ENCODE data around the gene SRRM2. TPM values are rescaled to one million over a fixed set of nuclear protein-coding genes. Genes with fewer than 3 reads are reported as not detected.
A peak's percentile ranks its signal among the peaks of the same experiment; 100 is the strongest.

Gene SRRM2
- polyA plus RNA-seq, 10 donors = 351 to 593 (median 450) TPM

GRCh38 chr16:2755158-2755557 lies 2.7 kb downstream of the SRRM2 start:
- DNase-seq = no peak

DNA sequence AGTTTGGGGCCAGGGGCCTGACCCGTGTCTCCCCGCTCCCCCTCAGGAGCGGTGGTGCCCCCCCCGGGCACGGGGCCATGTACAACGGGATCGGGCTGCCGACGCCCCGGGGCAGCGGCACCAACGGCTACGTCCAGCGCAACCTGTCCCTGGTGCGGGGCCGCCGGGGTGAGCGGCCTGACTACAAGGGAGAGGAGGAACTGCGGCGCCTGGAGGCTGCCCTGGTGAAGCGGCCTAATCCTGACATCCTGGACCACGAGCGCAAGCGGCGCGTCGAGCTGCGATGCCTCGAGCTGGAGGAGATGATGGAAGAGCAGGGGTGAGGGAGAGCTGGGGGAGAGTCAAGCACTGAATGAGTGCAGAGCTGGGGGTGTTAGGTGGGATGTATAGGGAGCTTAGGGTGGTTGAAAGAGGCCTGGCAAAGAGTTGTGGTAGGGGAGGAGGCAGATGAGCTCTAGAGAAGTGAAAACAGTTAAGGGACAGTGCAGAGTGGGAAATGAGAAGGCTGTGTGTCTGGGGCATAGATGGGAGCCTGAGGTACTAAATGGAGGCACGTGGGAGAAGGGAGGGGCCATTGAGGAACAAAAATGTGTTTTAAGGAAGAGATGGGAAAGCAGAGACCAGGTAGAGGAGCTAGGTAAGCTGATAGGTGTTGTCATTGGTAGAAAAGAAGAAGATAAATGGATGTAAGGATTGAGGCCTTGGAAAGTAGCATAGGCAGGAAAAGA lies 4.0 kb downstream of the SRRM2 start:
- DNase-seq = no peak

- DNase-seq = no peak
These were observed 4.9 kb downstream of the SRRM2 start for GRCh38 chr16:2757344-2757743.

DNA sequence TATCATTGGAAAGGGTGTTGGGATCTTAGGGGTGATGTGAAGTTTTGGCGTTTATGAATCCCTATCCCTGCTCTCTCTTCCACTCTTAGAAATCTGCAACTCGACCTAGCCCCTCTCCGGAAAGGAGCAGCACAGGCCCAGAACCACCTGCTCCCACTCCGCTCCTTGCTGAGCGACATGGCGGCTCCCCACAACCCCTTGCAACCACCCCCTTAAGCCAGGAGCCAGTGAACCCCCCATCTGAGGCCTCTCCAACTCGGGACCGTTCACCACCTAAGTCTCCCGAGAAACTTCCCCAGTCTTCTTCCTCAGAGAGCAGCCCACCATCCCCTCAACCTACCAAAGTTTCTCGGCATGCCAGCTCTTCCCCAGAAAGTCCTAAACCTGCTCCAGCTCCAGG lies 9.0 kb downstream of the SRRM2 start:
- no peak for DNase-seq

GRCh38 chr16:2761886-2762583 lies 9.6 kb downstream of the SRRM2 start:
- DNase-seq = no peak

- DNase-seq = no peak
These were observed 10.3 kb downstream of the SRRM2 start for GRCh38 chr16:2762711-2763110.

GRCh38 chr16:2763173-2763572 lies 10.7 kb downstream of the SRRM2 start:
- DNase-seq = no peak

DNA sequence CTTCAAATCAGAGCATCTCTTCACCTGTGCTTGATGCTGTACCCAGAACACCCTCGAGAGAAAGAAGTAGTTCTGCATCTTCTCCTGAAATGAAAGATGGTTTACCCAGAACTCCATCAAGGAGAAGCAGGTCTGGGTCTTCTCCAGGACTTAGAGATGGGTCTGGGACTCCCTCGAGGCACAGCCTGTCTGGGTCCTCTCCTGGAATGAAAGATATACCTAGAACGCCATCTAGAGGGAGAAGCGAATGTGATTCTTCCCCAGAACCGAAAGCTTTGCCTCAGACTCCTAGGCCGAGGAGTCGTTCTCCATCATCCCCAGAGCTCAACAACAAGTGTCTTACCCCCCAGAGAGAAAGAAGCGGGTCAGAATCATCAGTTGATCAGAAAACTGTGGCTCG lies 12.3 kb downstream of the SRRM2 start:
- no peak for DNase-seq

DNA sequence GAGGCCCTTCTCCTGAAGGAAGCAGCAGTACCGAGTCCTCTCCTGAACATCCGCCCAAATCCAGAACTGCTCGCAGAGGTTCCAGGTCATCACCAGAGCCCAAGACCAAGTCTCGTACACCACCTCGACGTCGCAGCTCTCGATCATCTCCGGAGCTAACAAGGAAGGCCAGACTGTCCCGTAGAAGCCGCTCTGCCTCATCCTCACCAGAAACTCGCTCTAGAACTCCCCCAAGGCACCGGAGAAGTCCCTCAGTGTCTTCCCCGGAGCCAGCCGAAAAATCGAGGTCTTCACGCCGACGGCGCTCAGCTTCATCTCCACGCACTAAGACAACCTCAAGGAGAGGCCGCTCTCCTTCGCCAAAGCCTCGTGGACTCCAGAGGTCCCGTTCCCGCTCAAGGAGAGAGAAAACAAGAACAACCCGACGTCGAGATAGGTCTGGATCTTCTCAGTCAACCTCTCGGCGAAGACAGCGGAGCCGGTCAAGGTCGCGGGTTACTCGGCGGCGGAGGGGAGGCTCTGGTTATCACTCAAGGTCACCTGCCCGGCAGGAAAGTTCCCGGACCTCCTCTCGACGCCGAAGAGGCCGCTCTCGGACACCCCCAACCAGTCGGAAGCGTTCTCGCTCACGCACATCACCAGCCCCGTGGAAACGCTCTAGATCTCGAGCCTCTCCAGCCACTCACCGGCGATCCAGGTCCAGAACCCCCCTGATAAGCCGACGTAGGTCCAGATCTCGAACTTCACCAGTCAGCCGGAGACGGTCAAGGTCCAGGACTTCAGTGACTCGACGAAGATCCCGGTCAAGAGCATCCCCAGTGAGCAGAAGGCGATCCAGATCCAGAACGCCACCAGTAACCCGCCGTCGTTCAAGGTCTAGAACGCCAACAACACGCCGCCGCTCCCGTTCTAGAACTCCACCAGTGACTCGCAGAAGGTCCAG lies 13.3 kb downstream of the SRRM2 start:
- DNase-seq = no peak

DNA sequence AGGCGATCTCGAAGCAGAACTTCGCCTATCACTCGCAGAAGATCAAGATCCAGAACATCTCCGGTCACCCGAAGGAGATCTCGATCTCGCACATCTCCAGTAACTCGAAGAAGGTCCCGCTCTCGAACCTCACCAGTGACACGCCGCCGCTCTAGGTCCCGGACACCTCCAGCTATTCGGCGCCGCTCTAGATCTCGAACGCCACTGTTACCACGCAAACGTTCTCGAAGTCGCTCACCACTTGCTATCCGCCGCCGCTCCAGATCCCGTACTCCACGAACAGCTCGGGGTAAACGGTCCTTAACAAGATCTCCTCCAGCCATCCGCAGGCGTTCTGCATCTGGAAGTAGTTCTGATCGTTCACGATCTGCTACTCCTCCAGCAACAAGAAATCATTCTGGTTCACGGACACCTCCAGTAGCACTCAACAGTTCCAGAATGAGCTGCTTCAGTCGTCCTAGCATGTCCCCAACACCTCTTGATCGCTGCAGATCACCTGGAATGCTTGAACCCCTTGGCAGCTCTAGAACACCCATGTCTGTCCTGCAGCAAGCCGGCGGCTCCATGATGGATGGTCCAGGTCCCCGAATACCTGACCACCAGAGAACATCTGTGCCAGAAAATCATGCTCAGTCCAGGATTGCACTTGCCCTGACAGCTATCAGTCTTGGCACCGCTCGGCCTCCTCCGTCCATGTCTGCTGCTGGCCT lies 14.1 kb downstream of the SRRM2 start:
- no peak for DNase-seq

DNA sequence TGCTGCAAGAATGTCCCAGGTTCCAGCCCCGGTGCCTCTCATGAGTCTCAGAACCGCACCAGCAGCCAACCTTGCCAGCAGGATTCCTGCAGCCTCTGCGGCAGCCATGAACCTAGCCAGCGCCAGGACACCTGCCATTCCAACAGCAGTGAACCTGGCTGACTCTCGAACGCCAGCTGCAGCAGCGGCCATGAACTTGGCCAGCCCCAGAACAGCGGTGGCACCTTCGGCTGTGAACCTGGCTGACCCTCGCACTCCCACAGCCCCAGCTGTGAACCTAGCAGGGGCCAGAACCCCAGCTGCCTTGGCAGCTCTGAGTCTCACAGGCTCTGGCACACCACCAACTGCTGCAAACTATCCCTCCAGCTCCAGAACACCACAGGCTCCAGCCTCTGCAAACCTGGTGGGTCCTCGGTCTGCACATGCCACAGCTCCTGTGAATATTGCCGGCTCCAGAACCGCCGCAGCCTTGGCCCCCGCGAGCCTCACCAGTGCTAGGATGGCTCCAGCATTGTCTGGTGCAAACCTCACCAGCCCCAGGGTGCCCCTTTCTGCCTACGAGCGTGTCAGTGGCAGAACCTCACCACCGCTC lies 14.8 kb downstream of the SRRM2 start:
- peak in 2 of 3 donors; percentile 34 for DNase-seq

- no peak for DNase-seq
These were observed 15.5 kb downstream of the SRRM2 start for GRCh38 chr16:2767891-2768290.

- no peak for DNase-seq
These were observed 16.1 kb downstream of the SRRM2 start for GRCh38 chr16:2768403-2769089.

DNA sequence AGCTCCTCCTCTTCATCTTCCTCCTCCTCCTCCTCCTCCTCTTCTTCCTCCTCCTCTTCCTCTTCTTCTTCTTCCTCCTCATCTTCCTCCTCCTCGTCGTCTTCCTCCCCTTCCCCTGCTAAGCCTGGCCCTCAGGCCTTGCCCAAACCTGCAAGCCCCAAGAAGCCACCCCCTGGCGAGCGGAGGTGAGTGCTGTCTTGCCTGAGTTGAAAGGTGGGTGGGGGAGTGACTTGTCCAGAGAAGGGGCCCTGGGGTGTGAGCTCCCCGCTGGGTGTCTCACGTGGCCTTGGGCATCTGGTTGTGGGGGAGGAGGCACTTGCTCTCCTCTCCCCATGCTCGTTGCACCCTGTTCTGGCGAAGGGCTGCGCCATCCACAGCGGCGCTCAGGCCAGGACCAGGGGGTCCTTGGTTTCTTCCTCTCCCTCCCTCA lies 16.7 kb downstream of the SRRM2 start:
- DNase-seq = no peak

DNA sequence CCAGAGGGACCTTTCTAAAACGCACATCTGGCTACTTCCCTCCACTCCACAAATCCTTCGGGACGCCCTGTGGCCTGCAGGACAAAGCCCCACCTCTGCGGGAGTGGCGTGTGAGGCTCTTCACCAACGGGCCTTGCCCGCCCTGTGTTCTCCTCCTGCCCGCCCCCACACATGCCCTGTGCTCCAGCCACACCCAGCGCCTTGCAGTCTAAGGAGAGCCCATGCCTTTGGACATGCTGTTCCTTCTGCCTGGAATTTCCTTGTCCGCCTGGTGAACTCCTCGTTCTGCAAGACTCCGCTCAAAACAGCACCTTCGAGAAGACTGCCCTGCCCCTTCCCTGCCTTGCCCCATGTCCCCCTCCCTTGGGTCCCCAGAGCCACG lies 17.2 kb downstream of the SRRM2 start:
- no peak for DNase-seq

DNA sequence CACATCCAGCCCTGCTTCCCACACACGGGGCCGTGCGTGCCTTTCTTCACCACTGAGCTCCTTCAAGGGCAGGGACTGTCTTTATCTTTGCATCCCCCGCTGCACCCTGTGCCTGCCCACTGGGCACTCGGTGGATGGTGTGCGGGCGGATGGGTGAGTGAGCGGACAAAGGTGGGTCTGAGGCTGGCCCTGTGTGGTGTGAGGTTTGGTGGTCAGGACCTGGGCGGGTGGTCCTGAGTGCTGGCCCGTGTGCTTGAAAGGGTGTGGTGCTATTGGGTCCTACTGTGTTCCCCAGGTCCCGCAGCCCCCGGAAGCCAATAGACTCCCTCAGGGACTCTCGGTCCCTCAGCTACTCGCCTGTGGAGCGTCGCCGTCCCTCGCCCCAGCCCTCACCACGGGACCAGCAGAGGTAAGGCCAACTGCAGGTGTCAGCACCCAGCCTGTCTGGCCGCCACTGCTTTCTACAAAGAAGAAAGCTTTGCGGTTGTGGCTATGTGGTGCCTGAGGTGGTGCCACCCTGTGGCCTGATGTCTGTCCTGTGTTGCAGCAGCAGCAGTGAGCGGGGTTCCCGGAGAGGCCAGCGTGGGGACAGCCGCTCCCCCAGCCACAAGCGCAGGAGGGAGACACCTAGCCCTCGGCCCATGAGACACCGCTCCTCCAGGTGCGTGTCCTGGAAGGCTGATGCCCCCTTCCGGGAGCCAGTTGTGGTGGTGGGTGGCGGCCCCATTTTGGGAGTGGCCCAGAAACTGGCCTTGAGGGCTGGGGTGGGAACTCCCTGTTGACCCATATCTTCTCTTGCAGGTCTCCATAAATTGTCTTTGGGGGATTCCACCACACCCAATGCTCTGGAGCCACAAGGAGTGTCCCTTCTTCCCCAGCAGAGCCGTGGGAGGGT lies 17.9 kb downstream of the SRRM2 start:
- DNase-seq = no peak

DNA sequence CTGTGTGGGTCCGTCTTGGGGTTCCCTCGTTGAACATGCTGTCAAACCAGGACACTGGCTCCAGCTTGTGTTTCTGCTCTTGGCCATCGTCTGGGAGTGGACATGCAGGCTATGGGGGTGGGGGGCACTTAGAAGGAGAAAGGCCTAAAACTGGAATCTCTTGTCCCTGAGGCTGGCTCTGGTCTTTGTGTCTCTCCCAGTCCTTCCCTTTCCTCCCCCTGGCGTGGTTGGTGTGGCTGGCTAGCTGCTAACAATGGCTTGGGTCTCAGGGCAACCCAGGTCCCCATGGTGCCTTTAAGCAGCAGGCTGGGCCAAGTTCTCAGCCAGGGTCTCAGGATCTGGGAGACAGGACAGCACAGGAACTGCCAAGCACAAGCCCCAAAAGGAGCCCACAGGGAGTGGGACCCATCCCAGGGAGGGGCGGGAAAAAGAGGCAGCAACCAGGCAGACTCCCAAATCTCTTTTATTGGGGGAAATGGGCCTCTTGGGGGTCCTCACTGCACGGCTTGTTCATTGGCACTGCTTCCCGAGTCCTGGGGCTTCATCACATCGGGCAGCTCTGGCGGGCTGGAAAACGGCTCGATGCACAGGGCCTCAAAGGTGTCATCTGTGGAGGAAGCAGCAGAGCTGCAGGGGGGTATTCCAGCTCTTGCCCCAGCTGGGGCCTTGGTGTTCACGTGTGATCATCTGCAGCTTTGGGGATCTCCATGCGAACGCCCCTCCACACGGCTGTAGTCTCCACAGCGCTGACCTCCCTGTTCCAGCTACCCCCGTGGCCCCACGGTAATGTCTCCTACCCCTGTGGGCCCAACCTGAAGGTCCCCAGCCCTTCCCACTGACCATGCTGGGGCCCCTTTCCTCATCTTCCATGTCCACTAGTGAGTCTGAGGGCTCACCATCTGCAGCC lies 19.3 kb downstream of the SRRM2 start:
- no peak for DNase-seq

DNA sequence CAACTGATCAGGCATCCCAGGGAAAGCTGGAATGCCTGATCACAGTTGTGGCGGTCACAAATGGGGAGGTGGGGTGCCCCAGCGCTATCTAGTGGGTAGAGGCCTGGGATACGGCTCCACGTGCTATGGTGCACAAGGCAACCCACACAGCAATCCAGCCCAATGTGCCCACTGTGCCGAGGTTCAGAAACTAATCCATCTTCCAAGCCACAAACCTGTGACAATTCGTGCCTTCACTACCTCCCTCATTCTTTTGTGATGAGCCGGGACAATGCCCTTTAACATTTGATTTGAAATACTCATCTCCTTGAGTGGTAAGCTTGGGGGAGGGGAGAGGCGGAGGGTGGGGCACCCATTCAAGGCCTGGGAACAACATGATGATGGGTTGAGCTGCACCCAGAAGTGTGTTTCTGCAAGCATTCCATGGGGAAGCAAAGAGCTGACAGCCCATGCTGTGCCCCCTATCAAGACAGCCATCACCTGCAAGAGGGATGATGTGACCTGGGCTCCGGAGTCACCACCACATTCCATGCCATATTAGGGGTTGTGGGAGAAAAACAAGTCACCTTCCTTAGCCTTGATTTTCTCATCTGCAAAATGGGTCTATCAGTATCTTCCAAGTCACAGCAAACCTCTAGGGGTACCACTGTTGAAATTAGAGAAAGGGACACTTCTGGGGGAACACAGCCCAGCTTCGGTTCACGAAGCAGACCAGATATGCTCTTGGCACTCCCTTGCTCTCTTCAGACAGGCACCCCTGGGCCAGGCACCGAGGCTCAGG lies 20.9 kb downstream of the SRRM2 start:
- DNase-seq = no peak
